ENCODE data around the gene WDR64. TPM values are rescaled to one million over a fixed set of nuclear protein-coding genes. Genes with fewer than 3 reads are reported as not detected.
A peak's percentile ranks its signal among the peaks of the same experiment; 100 is the strongest.

Gene WDR64
- polyA plus RNA-seq, 2 of the 4 experiments (the other 2 are of a cell fraction), result not detected

- H3K4me1 ChIP-seq, result peaks cover 21% of the 10 kb centered on the region
- ChIA-PET CTCF (interaction anchor here (2.6 kb wide), 1 partner anchor 229 kb away, joined by 15 read pairs; no protein-coding TSS in a partner anchor), POLR2A (no interaction called here)
- TF ChIP-seq RCOR1 (IDR thresholded peaks at IDR 0.05; ENCODE audit: low read depth, low read length) (no peak), CHD2 (IDR thresholded peaks at IDR 0.05; ENCODE audit: low read length, partially characterized antibody) (no peak), HEYL (CRISPR knock-in tag; IDR thresholded peaks at IDR 0.05) (no peak), CBX8 (IDR thresholded peaks at IDR 0.05) (no peak), SMC3 (IDR thresholded peaks at IDR 0.05) (no peak), FOSL2 (IDR thresholded peaks at IDR 0.05) (no peak), FOSL2 (CRISPR knock-in tag; IDR thresholded peaks at IDR 0.05) (no peak), HES2 (IDR thresholded peaks at IDR 0.05) (no peak), CHD4 (IDR thresholded peaks at IDR 0.05; ENCODE audit: borderline replicate concordance) (no peak), FOXS1 (CRISPR knock-in tag; IDR thresholded peaks at IDR 0.05) (no peak), POLR2A (IDR thresholded peaks at IDR 0.05; ENCODE audit: low read length) (no peak), PBX3 (IDR thresholded peaks at IDR 0.05) (no peak), ZNF302 (CRISPR knock-in tag; IDR thresholded peaks at IDR 0.05) (no peak), TFCP2L1 (CRISPR knock-in tag; IDR thresholded peaks at IDR 0.05) (no peak), USF2 (IDR thresholded peaks at IDR 0.05) (no peak)
- no peaks in the 10 kb centered on the region for H3K9me3 ChIP-seq
- no peak for DNase-seq (ENCODE audit: low read depth in 1 of 2, low spot score in 1 of 2)
- ATAC-seq, result no peak
- H3K4me2 ChIP-seq, result no peak overlapping the region
- no peak overlapping the region for H3K27ac ChIP-seq
- no peak overlapping the region for H3K4me3 ChIP-seq
- no peak for FAIRE-seq
- WGBS (ENCODE audit: missing lambda C conversion rate), result 82% methylated on average over 6 of the region's 6 CpGs
These were observed 188.1 kb downstream of the WDR64 start for GRCh38 chr1:241840164-241840563.

- Histone ChIP-seq H3K4me1 (peaks cover 20% of the 10 kb centered on the region), H3K9me3 (no peaks in the 10 kb centered on the region), H3K4me3 (no peak overlapping the region), H3K4me2 (no peak overlapping the region), H3K27ac (no peak overlapping the region)
- DNase-seq (ENCODE audit: low read depth in 1 of 2, low spot score in 1 of 2) (no peak), ATAC-seq (no peak), FAIRE-seq (no peak)
- TF ChIP-seq FOSB (CRISPR knock-in tag; IDR thresholded peaks at IDR 0.05) (no peak), TP53 (CRISPR knock-in tag; IDR thresholded peaks at IDR 0.05) (no peak), POLR2A (IDR thresholded peaks at IDR 0.05; ENCODE audit: low read length) (no peak), CBX2 (IDR thresholded peaks at IDR 0.05; ENCODE audit: borderline replicate concordance, low read depth) (no peak), ELK1 (IDR thresholded peaks at IDR 0.05; ENCODE audit: low read depth, low read length) (no peak), CHD4 (IDR thresholded peaks at IDR 0.05; ENCODE audit: borderline replicate concordance) (no peak), NPAS2 (CRISPR knock-in tag; IDR thresholded peaks at IDR 0.05; ENCODE audit: borderline replicate concordance) (no peak), CBX8 (IDR thresholded peaks at IDR 0.05) (no peak), ZFP36 (IDR thresholded peaks at IDR 0.05; ENCODE audit: borderline replicate concordance, partially characterized antibody) (no peak), MAZ (IDR thresholded peaks at IDR 0.05; ENCODE audit: borderline replicate concordance, low read depth, low read length) (no peak)
- WGBS (ENCODE audit: missing lambda C conversion rate), result 91% methylated on average over 3 of the region's 3 CpGs
- CTCF ChIA-PET, result interaction anchor here (1.1 to 8.5 kb wide), 8 partner anchors 8 to 311 kb away, joined by 3 to 48 read pairs (median 3); partner anchors contain the start of gene MAP1LC3C
- POLR2A ChIA-PET, result no interaction called here
These were observed 189.6 kb downstream of the WDR64 start for GRCh38 chr1:241841691-241842090.

- Histone ChIP-seq H3K4me3 (no peak overlapping the region), H3K9me3 (no peaks in the 10 kb centered on the region), H3K4me1 (peaks cover 21% of the 10 kb centered on the region), H3K27ac (no peak overlapping the region), H3K4me2 (no peak overlapping the region)
- no peak for TF ChIP-seq PHF8 (IDR thresholded peaks at IDR 0.05; ENCODE audit: borderline replicate concordance, low read depth)
- no peak for TF ChIP-seq KDM5A (IDR thresholded peaks at IDR 0.05)
- no peak for TF ChIP-seq ESRRA (IDR thresholded peaks at IDR 0.05; ENCODE audit: borderline replicate concordance, low read length)
- TF ChIP-seq FOSL2 (IDR thresholded peaks at IDR 0.05), result no peak
- no peak for TF ChIP-seq FOSL2 (CRISPR knock-in tag; IDR thresholded peaks at IDR 0.05)
- no peak for TF ChIP-seq RNF2 (IDR thresholded peaks at IDR 0.05; ENCODE audit: borderline replicate concordance, low read depth)
- TF ChIP-seq CBX2 (IDR thresholded peaks at IDR 0.05; ENCODE audit: borderline replicate concordance, low read depth), result no peak
- TF ChIP-seq CTCF (IDR thresholded peaks at IDR 0.05), result no peak
- TF ChIP-seq RFX5 (IDR thresholded peaks at IDR 0.05), result no peak
- no peak for TF ChIP-seq TP53 (CRISPR knock-in tag; IDR thresholded peaks at IDR 0.05)
- no peak for TF ChIP-seq ZNF302 (CRISPR knock-in tag; IDR thresholded peaks at IDR 0.05)
- FAIRE-seq (no peak), ATAC-seq (peak in 1 of 2 experiments; percentile 34; a peak in 2 of 6 replicates), DNase-seq (ENCODE audit: low read depth in 1 of 2, low spot score in 1 of 2) (no peak)
- ChIA-PET POLR2A (no interaction called here), CTCF (interaction anchor here (1.1 to 8.5 kb wide), 5 partner anchors 9 to 312 kb away, joined by 3 to 48 read pairs (median 5); partner anchors contain the start of gene MAP1LC3C)
- 88% methylated on average over 2 of the region's 2 CpGs for WGBS (ENCODE audit: missing lambda C conversion rate)
These were observed 190.5 kb downstream of the WDR64 start for GRCh38 chr1:241842565-241842964.

Measured in A549 (cell line).